Measurements from ENCODE around the gene MMP28.

GRCh38 chr17:35733366-35733765 lies 62.1 kb downstream of the MMP28 start:
- no peak for TF ChIP-seq CTCF (conservative IDR thresholded peaks at IDR 0.05)
- TF ChIP-seq ZFX (IDR thresholded peaks at IDR 0.05) = no peak
